Measurements from ENCODE around the gene SLC26A2. TPM values are rescaled to one million over a fixed set of nuclear protein-coding genes. Genes with fewer than 3 reads are reported as not detected.
"Not testable (repeated sequence)": the region's sequence is repeated elsewhere in the genome, so short reads cannot be mapped to it uniquely, and the experiment has no call there.

SLC26A2 gene
- total and polyA plus RNA-seq, 2 experiments from 2014 or later: 6.2 to 11.1 TPM

DNA sequence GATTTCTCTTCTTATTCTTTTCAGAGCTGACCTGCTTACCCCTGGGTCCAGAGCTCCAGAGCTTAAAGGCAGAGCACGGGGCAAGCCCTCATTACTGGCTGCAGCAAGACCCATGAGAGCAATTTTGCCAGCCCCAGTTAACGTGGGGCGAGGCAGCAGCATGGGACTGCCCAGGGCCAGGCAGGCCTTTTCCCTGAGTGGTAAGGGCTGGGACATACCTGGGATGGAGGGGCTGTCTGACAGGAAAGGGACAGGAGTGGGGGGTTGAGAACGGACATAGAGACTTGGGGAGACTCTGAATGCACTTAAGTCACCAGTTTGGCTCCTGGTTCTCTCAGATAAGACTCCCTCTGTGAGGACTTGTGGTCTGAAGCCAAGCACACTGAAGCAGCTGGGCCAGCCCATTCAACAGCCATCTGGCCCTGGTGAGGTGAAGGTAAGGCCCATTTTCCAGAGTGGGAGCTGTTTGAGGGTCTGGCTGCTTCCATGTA lies 66.2 kb downstream of the SLC26A2 start:
- H3K79me2 ChIP-seq (ENCODE audit: insufficient read depth): peaks cover 43% of the 10 kb centered on the region
- peaks cover 17% of the 10 kb centered on the region for H3K4me1 ChIP-seq (ENCODE audit: insufficient read depth)
- TF ChIP-seq EZH2 (IDR thresholded peaks at IDR 0.05; ENCODE audit: insufficient read depth, poor library complexity, severe bottlenecking) (no peak), EZH2phosphoT487 (IDR thresholded peaks at IDR 0.05; ENCODE audit: insufficient read depth, low read depth) (no peak)
- no peaks in the 10 kb centered on the region for H4K20me1 ChIP-seq (ENCODE audit: insufficient read depth)
- DNase-seq: no peak
- H3F3A ChIP-seq (ENCODE audit: insufficient read depth): peaks cover 19% of the 10 kb centered on the region
- no peak overlapping the region for H3K4me3 ChIP-seq
- H3K9me3 ChIP-seq (ENCODE audit: low read depth): no peaks in the 10 kb centered on the region
- H3K27me3 ChIP-seq (replicated peaks; ENCODE audit: insufficient read depth): no peaks in the 10 kb centered on the region
- no peaks in the 10 kb centered on the region for H3K9me2 ChIP-seq (ENCODE audit: insufficient read depth)
- H3K27ac ChIP-seq: no peak overlapping the region
- H2AFZ ChIP-seq: no peak overlapping the region
- H3K9ac ChIP-seq: no peak overlapping the region
- 97 to 98% methylated on average over 3 to 4 of the region's 4 CpGs for WGBS, 2 experiments (ENCODE audit: low coverage in 1 of 2, low lambda C conversion rate in 2 of 2, missing lambda C conversion rate in 2 of 2)
- H3K36me3 ChIP-seq (ENCODE audit: low read depth): peaks cover 58% of the 10 kb centered on the region
- in situ Hi-C loops (cut with MboI): no loop called here
- H3K4me2 ChIP-seq (ENCODE audit: unreplicated experiment): no peak overlapping the region

DNA sequence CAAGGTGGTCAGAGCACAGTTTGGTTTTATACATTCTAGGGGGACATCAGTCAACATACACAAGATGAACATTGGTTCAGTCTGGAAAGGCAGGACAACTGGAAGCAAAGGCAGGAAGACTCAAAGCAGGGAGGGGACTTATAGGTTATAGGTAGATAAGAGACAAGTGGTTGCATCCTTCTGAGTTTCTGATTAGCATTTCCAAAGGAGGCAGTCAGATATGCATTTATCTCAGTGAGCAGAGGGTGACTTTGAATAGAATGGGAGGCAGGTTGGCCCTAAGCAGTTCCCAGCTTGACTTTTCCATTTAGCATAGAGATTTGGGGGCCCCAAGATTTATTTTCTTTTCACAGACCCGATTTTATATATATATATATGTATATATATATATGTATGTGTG lies 67.5 kb downstream of the SLC26A2 start:
- H3K4me1 ChIP-seq (ENCODE audit: insufficient read depth); DNase-seq; H3K9me2 ChIP-seq (ENCODE audit: insufficient read depth); H4K20me1 ChIP-seq (ENCODE audit: insufficient read depth); H3K4me2 ChIP-seq (ENCODE audit: unreplicated experiment); in situ Hi-C loops (cut with MboI); H3K27ac ChIP-seq; H2AFZ ChIP-seq; H3K9me3 ChIP-seq (ENCODE audit: low read depth); H3K9ac ChIP-seq; H3K4me3 ChIP-seq; H3K27me3 ChIP-seq (replicated peaks; ENCODE audit: insufficient read depth): not testable (repeated sequence)
- peaks cover 38% of the 10 kb centered on the region for H3K79me2 ChIP-seq (ENCODE audit: insufficient read depth)
- WGBS, 2 experiments (ENCODE audit: low coverage in 1 of 2, low lambda C conversion rate in 2 of 2, missing lambda C conversion rate in 2 of 2): 20 to 33% methylated on average over 1 of the region's 1 CpG
- peaks cover 18% of the 10 kb centered on the region for H3F3A ChIP-seq (ENCODE audit: insufficient read depth)
- peaks cover 65% of the 10 kb centered on the region for H3K36me3 ChIP-seq (ENCODE audit: low read depth)

DNA sequence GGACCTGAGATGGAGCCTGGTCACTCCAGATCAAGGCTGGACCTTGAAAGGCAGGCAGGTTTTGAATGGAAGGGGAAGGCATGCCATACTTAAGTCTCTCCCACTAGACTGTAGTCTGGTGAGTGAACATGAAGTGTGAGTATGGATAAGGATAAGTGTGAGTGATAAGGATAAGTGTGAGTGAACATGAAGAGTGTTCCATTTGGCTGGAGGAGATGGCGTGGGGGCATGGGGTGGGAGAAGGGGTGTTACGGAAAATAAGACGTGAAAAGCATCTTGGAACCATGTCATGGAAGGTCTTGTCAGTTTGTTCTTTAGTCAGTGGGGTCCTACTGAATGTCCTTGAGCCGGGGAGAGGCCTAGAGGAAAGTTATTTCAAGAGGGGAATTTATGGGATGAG lies 72.8 kb downstream of the SLC26A2 start:
- no peak overlapping the region for H2AFZ ChIP-seq
- DNase-seq: no peak
- peaks cover 61% of the 10 kb centered on the region for H3F3A ChIP-seq (ENCODE audit: insufficient read depth)
- 93 to 94% methylated on average over 4 of the region's 4 CpGs for WGBS, 2 experiments (ENCODE audit: low coverage in 1 of 2, low lambda C conversion rate in 2 of 2, missing lambda C conversion rate in 2 of 2)
- no peak overlapping the region for H3K4me2 ChIP-seq (ENCODE audit: unreplicated experiment)
- H3K27ac ChIP-seq: no peak overlapping the region
- H3K4me3 ChIP-seq: no peak overlapping the region
- no peaks in the 10 kb centered on the region for H4K20me1 ChIP-seq (ENCODE audit: insufficient read depth)
- H3K36me3 ChIP-seq (ENCODE audit: low read depth): peaks cover 67% of the 10 kb centered on the region
- H3K27me3 ChIP-seq (replicated peaks; ENCODE audit: insufficient read depth): no peaks in the 10 kb centered on the region
- H3K79me2 ChIP-seq (ENCODE audit: insufficient read depth): peaks cover 13% of the 10 kb centered on the region; the same call in 1 of the 2 replicates
- no peak overlapping the region for H3K9ac ChIP-seq
- H3K9me3 ChIP-seq (ENCODE audit: low read depth): no peaks in the 10 kb centered on the region
- H3K9me2 ChIP-seq (ENCODE audit: insufficient read depth): no peaks in the 10 kb centered on the region
- in situ Hi-C loops (cut with MboI): no loop called here
- peaks cover 32% of the 10 kb centered on the region for H3K4me1 ChIP-seq (ENCODE audit: insufficient read depth)
- TF ChIP-seq EZH2phosphoT487 (IDR thresholded peaks at IDR 0.05; ENCODE audit: insufficient read depth, low read depth): no peak
- TF ChIP-seq EZH2 (IDR thresholded peaks at IDR 0.05; ENCODE audit: insufficient read depth, poor library complexity, severe bottlenecking): no peak

DNA sequence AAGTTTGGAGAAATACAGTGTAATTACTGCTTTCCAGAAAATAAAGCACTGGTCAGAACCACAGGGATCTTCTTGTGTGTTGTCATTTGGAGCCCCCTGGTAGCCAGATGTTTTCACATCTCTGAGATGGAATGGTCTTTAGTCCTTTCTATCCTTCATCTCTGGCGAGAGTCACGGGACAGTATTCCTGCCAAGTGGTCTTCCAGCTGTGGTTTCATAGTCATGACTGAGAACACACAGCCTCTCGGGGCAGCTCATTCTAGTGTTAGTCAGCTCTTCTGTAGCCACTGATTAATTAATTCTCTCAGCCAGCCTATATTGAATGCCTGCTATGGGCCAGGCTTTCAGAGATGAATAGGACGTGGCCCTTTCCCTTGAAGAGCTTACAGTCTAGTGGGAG lies 74.1 kb downstream of the SLC26A2 start:
- no peaks in the 10 kb centered on the region for H3K27me3 ChIP-seq (replicated peaks; ENCODE audit: insufficient read depth)
- no peaks in the 10 kb centered on the region for H3K9me3 ChIP-seq (ENCODE audit: low read depth)
- H2AFZ ChIP-seq: no peak overlapping the region
- TF ChIP-seq EZH2phosphoT487 (IDR thresholded peaks at IDR 0.05; ENCODE audit: insufficient read depth, low read depth): no peak
- TF ChIP-seq EZH2 (IDR thresholded peaks at IDR 0.05; ENCODE audit: insufficient read depth, poor library complexity, severe bottlenecking): no peak
- H4K20me1 ChIP-seq (ENCODE audit: insufficient read depth): no peaks in the 10 kb centered on the region
- 3 to 4% methylated on average over 4 of the region's 4 CpGs for WGBS, 2 experiments (ENCODE audit: low coverage in 1 of 2, low lambda C conversion rate in 2 of 2, missing lambda C conversion rate in 2 of 2)
- peaks cover 69% of the 10 kb centered on the region for H3F3A ChIP-seq (ENCODE audit: insufficient read depth)
- DNase-seq: peak; percentile 94
- peak overlapping the region; percentile 79 for H3K27ac ChIP-seq
- H3K9ac ChIP-seq: 0 out of 2 replicates have a peak overlapping the region, but pooled peaks have one; percentile 5
- H3K36me3 ChIP-seq (ENCODE audit: low read depth): peaks cover 66% of the 10 kb centered on the region
- peaks cover 14% of the 10 kb centered on the region for H3K79me2 ChIP-seq (ENCODE audit: insufficient read depth)
- in situ Hi-C loops (cut with MboI): no loop called here
- H3K4me3 ChIP-seq: no peak overlapping the region
- H3K4me2 ChIP-seq (ENCODE audit: unreplicated experiment): peak overlapping the region; percentile 33
- peaks cover 32% of the 10 kb centered on the region for H3K4me1 ChIP-seq (ENCODE audit: insufficient read depth)
- H3K9me2 ChIP-seq (ENCODE audit: insufficient read depth): no peaks in the 10 kb centered on the region

All from GM23248 (cell line).